WTC11 (cell line): ENCODE results near the gene GALNT17. TPM values are rescaled to one million over a fixed set of nuclear protein-coding genes. Genes with fewer than 3 reads are reported as not detected.
A peak's percentile ranks its signal among the peaks of the same experiment; 100 is the strongest.
"Not testable (repeated sequence)": the region's sequence is repeated elsewhere in the genome, so short reads cannot be mapped to it uniquely, and the experiment has no call there.

Experiments used
- ATAC-seq: fragments of 200-7000 bp; cut with Tn5 transposase; 2 replicates; pipeline ENCODE4 v1.10.0; 2021; ENCODE audit warnings: mild to moderate bottlenecking, moderate library complexity
- CTCF ChIA-PET: fragments of 300-600 bp; sonication (Branson Sonifier 250); formaldehyde crosslinking; loops from one replicate; lab custom pipeline; 2021; ENCODE audit warnings: antibody characterized with exemption; lab: Charles Lee
- POLR2A ChIA-PET: fragments of 350-600 bp; sonication (Branson Sonifier 250); formaldehyde crosslinking; loops from one replicate; lab custom pipeline; 2021; ENCODE audit warnings: antibody characterized with exemption; lab: Charles Lee
- DNase-seq: peaks from one replicate; pipeline ENCODE4 v3.0.0; 2021; ENCODE audit warnings: low spot score
- H3K27ac Mint-ChIP-seq: 2 replicates; pipeline ENCODE4 v1.8.0; 2021; ENCODE audit warnings: mixed read lengths
- H3K27me3 Mint-ChIP-seq: 2 replicates; pipeline ENCODE4 v1.8.0; 2021; ENCODE audit warnings: low read depth, mild to moderate bottlenecking, moderate library complexity, mixed read lengths
- H3K36me3 Mint-ChIP-seq: 2 replicates; pipeline ENCODE4 v1.8.0; 2021; ENCODE audit warnings: mixed read lengths
- H3K4me1 Mint-ChIP-seq: 2 replicates; pipeline ENCODE4 v1.8.0; 2022; ENCODE audit warnings: mixed read lengths
- H3K4me3 Mint-ChIP-seq: 2 replicates; pipeline ENCODE4 v1.8.0; 2021; ENCODE audit warnings: mild to moderate bottlenecking, moderate library complexity, mixed read lengths
- H3K9me3 Mint-ChIP-seq: 2 replicates; pipeline ENCODE4 v1.8.0; 2021; ENCODE audit warnings: mixed read lengths
- ELF4 ChIP-seq: sonication (generic); formaldehyde crosslinking; IDR thresholded peaks from 2 replicates; pipeline ENCODE4 v1.8.1; 2022; ENCODE audit warnings: low read depth, mild to moderate bottlenecking, moderate library complexity, missing genetic modification reagents
- GABPB1 ChIP-seq: sonication (generic); formaldehyde crosslinking; IDR thresholded peaks from 2 replicates; pipeline ENCODE4 v1.8.1; 2023; ENCODE audit warnings: mild to moderate bottlenecking, missing genetic modification reagents
- HMGXB4 ChIP-seq: sonication (generic); formaldehyde crosslinking; IDR thresholded peaks from 2 replicates; pipeline ENCODE4 v1.8.1; 2023; ENCODE audit warnings: mild to moderate bottlenecking, moderate library complexity, missing genetic modification reagents
- JUN ChIP-seq: sonication (generic); formaldehyde crosslinking; IDR thresholded peaks from 2 replicates; pipeline ENCODE4 v1.8.0; 2023; ENCODE audit warnings: mild to moderate bottlenecking, missing genetic modification reagents
- NFE2L1 ChIP-seq: sonication (generic); formaldehyde crosslinking; IDR thresholded peaks from 2 replicates; pipeline ENCODE4 v1.8.1; 2023; ENCODE audit warnings: missing genetic modification reagents
- TEAD1 ChIP-seq: sonication (generic); formaldehyde crosslinking; IDR thresholded peaks from 2 replicates; pipeline ENCODE4 v1.8.0; 2022; ENCODE audit warnings: mild to moderate bottlenecking, missing genetic modification reagents
- ZNF263 ChIP-seq: sonication (generic); formaldehyde crosslinking; IDR thresholded peaks from 2 replicates; pipeline ENCODE4 v1.8.1; 2022; ENCODE audit warnings: low read depth, mild to moderate bottlenecking, moderate library complexity, missing genetic modification reagents
- ZNF532 ChIP-seq: fragments of 250-450 bp; sonication (Bioruptor Pico); IDR thresholded peaks from 2 replicates; pipeline ENCODE4 v1.9.0; 2021; ENCODE audit warnings: mild to moderate bottlenecking, borderline replicate concordance
- total RNA-seq: library from RNA; stranded (reverse); gene quantifications from 3 replicates; pipeline ENCODE4 v1.2.3, GENCODE V29; 2021
- TF ChIP-seq, protein P1 (sequence below): fragments of 200-600 bp; IDR thresholded peaks from 2 replicates; pipeline ENCODE4 v1.8.0; 2022; ENCODE audit warnings: antibody characterized with exemption

GALNT17 gene
- total RNA-seq, 1 experiment from 2014 or later, result 61.1 TPM

- TF ChIP-seq ZNF532 (CRISPR knock-in tag), result no peak
- no peak for TF ChIP-seq JUN (CRISPR knock-in tag)
- TF ChIP-seq NFE2L1, result no peak
- TF ChIP-seq ZNF263 (CRISPR knock-in tag), result peak; percentile 66; the same call in 1 of the 2 replicates
- peak; percentile 62; the same call in 1 of the 2 replicates for TF ChIP-seq HMGXB4 (CRISPR knock-in tag)
- TF ChIP-seq GABPB1 (CRISPR knock-in tag), result no peak
- no peak for TF ChIP-seq ELF4 (CRISPR knock-in tag)
- TF ChIP-seq TEAD1 (CRISPR knock-in tag), result peak; percentile 39; the same call in 1 of the 2 replicates
Observed at GRCh38 chr7:71733107-71733870, 601.3 kb downstream of the GALNT17 start (continued).

GRCh38 chr7:71735961-71736556 is 604.1 kb downstream of the GALNT17 start:
- POLR2A ChIA-PET, result interaction anchor here (0.5 kb wide), 1 partner anchor 286 kb away, joined by 3 read pairs; no protein-coding TSS in a partner anchor
- DNase-seq, result peak; percentile 86
- peaks cover 16% of the 10 kb centered on the region for H3K9me3 Mint-ChIP-seq
- CTCF ChIA-PET, result interaction anchor here (0.6 to 3.2 kb wide), 15 partner anchors 14 to 906 kb away, joined by 3 to 28 read pairs (median 3); no protein-coding TSS in a partner anchor
- TF ChIP-seq JUN (CRISPR knock-in tag), result no peak
- TF ChIP-seq, protein P1, sequence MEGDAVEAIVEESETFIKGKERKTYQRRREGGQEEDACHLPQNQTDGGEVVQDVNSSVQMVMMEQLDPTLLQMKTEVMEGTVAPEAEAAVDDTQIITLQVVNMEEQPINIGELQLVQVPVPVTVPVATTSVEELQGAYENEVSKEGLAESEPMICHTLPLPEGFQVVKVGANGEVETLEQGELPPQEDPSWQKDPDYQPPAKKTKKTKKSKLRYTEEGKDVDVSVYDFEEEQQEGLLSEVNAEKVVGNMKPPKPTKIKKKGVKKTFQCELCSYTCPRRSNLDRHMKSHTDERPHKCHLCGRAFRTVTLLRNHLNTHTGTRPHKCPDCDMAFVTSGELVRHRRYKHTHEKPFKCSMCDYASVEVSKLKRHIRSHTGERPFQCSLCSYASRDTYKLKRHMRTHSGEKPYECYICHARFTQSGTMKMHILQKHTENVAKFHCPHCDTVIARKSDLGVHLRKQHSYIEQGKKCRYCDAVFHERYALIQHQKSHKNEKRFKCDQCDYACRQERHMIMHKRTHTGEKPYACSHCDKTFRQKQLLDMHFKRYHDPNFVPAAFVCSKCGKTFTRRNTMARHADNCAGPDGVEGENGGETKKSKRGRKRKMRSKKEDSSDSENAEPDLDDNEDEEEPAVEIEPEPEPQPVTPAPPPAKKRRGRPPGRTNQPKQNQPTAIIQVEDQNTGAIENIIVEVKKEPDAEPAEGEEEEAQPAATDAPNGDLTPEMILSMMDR, result peak; percentile 74
- peak; percentile 56 for ATAC-seq
- peaks cover 34% of the 10 kb centered on the region for H3K4me1 Mint-ChIP-seq
- peaks cover 23% of the 10 kb centered on the region for H3K36me3 Mint-ChIP-seq
- no peaks in the 10 kb centered on the region for H3K27me3 Mint-ChIP-seq
- H3K4me3 Mint-ChIP-seq, result no peak overlapping the region
- H3K27ac Mint-ChIP-seq, result 0 out of 2 replicates have a peak overlapping the region, but pooled peaks have one; percentile 29

DNA sequence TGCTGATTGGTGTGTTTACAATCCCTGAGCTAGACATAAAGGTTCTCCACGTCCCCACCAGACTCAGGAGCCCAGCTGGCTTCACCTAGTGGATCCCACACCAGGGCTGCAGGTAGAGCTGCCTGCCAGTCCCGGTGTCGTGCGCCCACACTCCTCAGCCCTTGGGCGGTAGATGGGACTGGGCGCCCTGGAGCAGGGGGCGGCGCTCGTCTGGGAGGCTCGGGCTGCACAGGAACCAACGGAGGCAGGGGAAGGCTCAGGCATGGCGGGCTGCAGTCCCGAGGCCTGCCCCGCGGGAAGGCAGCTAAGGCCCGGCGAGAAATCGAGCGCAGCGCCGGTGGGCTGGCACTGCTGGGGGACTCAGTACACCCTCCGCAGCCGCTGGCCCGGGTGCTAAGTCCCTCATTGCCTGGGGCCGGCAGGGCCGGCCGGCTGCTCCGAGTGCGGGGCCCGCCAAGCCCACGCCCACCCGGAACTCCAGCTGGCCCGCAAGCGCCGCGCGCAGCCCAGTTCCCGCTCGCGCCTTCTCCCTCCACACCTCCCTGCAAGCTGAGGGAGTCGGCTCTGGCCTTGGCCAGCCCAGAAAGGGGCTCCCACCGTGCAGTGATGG is 606.1 kb downstream of the GALNT17 start:
- H3K27me3 Mint-ChIP-seq, H3K27ac Mint-ChIP-seq, POLR2A ChIA-PET, H3K4me3 Mint-ChIP-seq, ATAC-seq, DNase-seq: not testable (repeated sequence)
- peaks cover 16% of the 10 kb centered on the region for H3K9me3 Mint-ChIP-seq
- H3K36me3 Mint-ChIP-seq, result peaks cover 21% of the 10 kb centered on the region; the same call in 1 of the 2 replicates
- CTCF ChIA-PET, result interaction anchor here (6.3 kb wide), 1 partner anchor 14 kb away, joined by 40 read pairs; no protein-coding TSS in a partner anchor
- peaks cover 25% of the 10 kb centered on the region for H3K4me1 Mint-ChIP-seq
